ENCODE measurements around the gene KDM4D.
"Not testable (repeated sequence)": the region's sequence is repeated elsewhere in the genome, so short reads cannot be mapped to it uniquely, and the experiment has no call there.

KDM4D gene

GRCh38 chr11:95025594-95025993 lies 52.1 kb downstream of the KDM4D start:
- not testable (repeated sequence) for DNase-seq (ENCODE audit: low read depth in 2 of 2, low spot score in 1 of 2)

- no peak for DNase-seq (ENCODE audit: low read depth in 2 of 2, low spot score in 1 of 2)
These were observed 54.8 kb downstream of the KDM4D start for GRCh38 chr11:95028357-95028756.

- no peak for DNase-seq (ENCODE audit: low read depth in 2 of 2, low spot score in 1 of 2)
These were observed 59.5 kb downstream of the KDM4D start for GRCh38 chr11:95033051-95033450.

DNA sequence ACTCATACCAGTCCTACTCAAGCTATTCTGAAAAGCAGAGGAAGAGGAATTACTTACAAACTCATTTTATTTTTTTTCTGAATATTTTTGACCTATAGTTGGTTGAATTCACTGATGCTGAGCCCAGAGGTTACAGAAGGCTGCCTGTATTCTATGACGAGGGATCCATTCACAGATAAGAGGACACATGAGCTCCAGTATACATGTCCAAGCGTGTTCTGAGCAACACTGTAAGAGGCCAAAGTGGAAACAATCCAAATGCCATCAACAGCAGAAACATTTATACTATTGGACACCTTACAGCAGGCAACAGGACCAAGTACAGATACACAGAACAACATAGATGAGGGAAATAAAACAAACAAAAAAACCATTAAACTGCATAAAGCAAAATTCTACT lies 61.8 kb downstream of the KDM4D start:
- DNase-seq (ENCODE audit: low read depth in 2 of 2, low spot score in 1 of 2) = no peak

- not testable (repeated sequence) for DNase-seq (ENCODE audit: low read depth in 2 of 2, low spot score in 1 of 2)
These were observed 64.0 kb downstream of the KDM4D start for GRCh38 chr11:95037356-95038035.

GRCh38 chr11:95042239-95042638 lies 68.7 kb downstream of the KDM4D start:
- no peak for DNase-seq (ENCODE audit: low read depth in 2 of 2, low spot score in 1 of 2)

DNA sequence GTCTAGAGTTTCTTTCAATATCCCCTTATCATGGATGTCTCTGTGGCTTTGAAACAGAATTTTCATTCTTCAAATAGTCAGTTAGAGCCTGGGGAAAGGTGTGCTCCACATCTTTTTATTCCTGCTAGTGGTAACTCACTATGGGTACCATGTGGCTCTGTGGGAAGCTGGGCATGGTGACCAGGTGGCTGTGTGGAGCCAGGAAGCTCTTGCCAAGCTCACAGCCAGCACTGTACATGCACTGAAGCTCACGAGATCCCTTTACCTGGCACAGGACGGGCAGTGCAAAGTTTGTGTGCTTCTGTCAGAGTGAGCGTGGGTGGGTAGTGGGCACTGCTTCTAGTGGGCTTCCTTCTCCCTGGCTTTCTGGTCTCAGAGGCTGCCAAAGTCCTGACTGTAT lies 69.4 kb downstream of the KDM4D start:
- no peak for DNase-seq (ENCODE audit: low read depth in 2 of 2, low spot score in 1 of 2)

DNA sequence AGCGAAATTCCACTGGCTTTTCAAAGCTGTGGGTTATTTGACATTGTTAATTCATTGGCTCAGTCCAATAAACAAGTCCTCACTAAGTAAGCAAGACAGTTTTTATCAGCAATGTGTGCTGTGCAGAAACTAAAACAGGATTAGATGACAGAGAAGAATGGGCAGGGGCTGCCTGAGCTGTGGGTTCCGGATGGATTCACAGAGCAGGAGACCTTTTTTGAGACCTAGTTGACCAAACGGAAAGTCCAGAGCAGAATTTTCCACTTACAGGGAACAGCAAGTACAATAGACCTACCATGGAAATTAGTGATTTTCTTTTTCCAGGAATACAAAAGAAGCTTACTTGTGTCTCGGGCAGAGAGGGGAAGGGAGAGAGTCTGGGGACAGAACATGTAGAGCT lies 70.5 kb downstream of the KDM4D start:
- DNase-seq (ENCODE audit: low read depth in 2 of 2, low spot score in 1 of 2) = no peak

- DNase-seq (ENCODE audit: low read depth in 2 of 2, low spot score in 1 of 2) = no peak
These were observed 72.3 kb downstream of the KDM4D start for GRCh38 chr11:95045812-95046211.

Data from stimulated activated CD8-positive, alpha-beta memory T cell treated with anti-CD3 and anti-CD28 coated beads, Interleukin-4, amount 100 ng/mL, for 4 hours (primary cell).